Upper lobe of left lung (tissue), 4 donors: ENCODE measurements around the gene SEL1L3.

Experiments
- EP300 ChIP-seq, 4 donors: sonication (generic); formaldehyde crosslinking; IDR thresholded peaks; one replicate each; pipeline ENCODE4 v1.5.1; 2017; ENCODE audit warnings: antibody characterized with exemption in 4 of 4, control low read depth in 2 of 4
- POLR2A ChIP-seq, 4 donors: fragments of 450-650 bp; IDR thresholded peaks; one replicate each; pipeline ENCODE4 v1.5.1; 2016 to 2017; ENCODE audit warnings: antibody characterized with exemption in 4 of 4, mild to moderate bottlenecking in 2 of 4
- TF ChIP-seq, protein P1 (sequence below), 6 experiments: fragments of 450-650 bp in 4 of 6; fragments of 200-600 bp in 2 of 6; sonication (generic) in 2 of 6; IDR thresholded peaks; one replicate each; pipeline ENCODE4 v1.5.1; 2016 to 2019; ENCODE audit warnings: antibody characterized with exemption in 6 of 6

DNA sequence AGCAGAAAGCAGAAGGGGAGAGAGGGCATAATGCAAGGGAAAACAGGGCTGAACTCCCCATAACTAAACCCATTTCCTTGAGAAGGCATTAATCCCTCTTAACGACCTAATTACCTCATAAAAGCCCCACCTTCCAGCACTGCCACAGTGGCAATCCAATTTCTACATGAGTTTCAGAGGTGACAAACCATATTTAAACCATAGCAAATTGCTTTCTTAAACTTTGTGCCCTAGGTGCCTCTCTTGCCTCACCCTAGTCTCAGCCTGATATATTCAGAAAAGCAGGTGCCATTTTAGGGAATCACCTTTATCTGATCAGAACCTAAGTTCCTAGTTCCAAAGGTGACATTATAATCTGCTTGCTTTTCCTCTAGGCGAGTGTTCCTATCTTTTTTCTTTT lies 158.3 kb downstream of the SEL1L3 start:
- TF ChIP-seq, protein P1, sequence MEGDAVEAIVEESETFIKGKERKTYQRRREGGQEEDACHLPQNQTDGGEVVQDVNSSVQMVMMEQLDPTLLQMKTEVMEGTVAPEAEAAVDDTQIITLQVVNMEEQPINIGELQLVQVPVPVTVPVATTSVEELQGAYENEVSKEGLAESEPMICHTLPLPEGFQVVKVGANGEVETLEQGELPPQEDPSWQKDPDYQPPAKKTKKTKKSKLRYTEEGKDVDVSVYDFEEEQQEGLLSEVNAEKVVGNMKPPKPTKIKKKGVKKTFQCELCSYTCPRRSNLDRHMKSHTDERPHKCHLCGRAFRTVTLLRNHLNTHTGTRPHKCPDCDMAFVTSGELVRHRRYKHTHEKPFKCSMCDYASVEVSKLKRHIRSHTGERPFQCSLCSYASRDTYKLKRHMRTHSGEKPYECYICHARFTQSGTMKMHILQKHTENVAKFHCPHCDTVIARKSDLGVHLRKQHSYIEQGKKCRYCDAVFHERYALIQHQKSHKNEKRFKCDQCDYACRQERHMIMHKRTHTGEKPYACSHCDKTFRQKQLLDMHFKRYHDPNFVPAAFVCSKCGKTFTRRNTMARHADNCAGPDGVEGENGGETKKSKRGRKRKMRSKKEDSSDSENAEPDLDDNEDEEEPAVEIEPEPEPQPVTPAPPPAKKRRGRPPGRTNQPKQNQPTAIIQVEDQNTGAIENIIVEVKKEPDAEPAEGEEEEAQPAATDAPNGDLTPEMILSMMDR (IDR thresholded peaks at IDR 0.05): no peak
- TF ChIP-seq EP300 (IDR thresholded peaks at IDR 0.05) (no peak), POLR2A (IDR thresholded peaks at IDR 0.05) (no peak)
